Spleen (tissue), 7 donors: ENCODE data around the gene EPHA2.
"Not testable (repeated sequence)": the region's sequence is repeated elsewhere in the genome, so short reads cannot be mapped to it uniquely, and the experiment has no call there.

Experiments
- POLR2AphosphoS5 ChIP-seq, 3 donors: sonication (generic); formaldehyde crosslinking; IDR thresholded peaks; one replicate each; pipeline ENCODE4 v1.5.1; 2017; ENCODE audit warnings: antibody characterized with exemption in 3 of 3
- TF ChIP-seq, protein P1 (sequence below), 11 experiments: fragments of 200-600 bp in 7 of 11; fragments of 450-650 bp in 4 of 11; sonication (generic) in 4 of 11; IDR thresholded peaks in 8 of 11; conservative IDR thresholded peaks in 3 of 11; 1 replicate in 7 of 11; 2 replicates in 4 of 11; pipeline versions ENCODE4 v1.4.0 to v1.8.0; 2016 to 2021; ENCODE audit warnings: antibody characterized with exemption in 11 of 11, inconsistent platforms in 4 of 11, mild to moderate bottlenecking in 1 of 11
- donor health status: DM: no; HTN: no; CAD: no; lungs with moderate emphysema.
- donor health status: DM: no; HTN: no; CAD: no.
- donor health status: DM: no; HTN: no; CAD: no.

DNA sequence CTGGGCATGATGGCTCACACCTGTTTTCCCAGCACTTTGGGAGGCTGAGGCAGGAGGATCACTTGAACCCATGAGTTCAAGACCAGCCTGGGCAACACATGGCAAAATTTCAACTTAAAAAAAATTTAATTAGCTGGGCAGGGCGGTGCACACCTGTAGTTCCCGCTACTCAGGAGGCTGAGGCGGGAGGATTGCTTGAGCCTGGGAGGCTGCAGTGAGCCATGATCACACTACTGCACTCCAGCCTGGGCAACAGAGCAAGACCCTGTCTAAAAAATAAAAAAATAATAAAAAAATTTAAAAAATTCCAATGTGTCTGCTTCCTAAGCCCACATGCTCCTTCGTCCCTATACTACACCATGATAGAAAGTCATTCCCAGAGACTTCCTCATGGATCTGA lies 40.3 kb upstream of the EPHA2 start:
- TF ChIP-seq, protein P1, sequence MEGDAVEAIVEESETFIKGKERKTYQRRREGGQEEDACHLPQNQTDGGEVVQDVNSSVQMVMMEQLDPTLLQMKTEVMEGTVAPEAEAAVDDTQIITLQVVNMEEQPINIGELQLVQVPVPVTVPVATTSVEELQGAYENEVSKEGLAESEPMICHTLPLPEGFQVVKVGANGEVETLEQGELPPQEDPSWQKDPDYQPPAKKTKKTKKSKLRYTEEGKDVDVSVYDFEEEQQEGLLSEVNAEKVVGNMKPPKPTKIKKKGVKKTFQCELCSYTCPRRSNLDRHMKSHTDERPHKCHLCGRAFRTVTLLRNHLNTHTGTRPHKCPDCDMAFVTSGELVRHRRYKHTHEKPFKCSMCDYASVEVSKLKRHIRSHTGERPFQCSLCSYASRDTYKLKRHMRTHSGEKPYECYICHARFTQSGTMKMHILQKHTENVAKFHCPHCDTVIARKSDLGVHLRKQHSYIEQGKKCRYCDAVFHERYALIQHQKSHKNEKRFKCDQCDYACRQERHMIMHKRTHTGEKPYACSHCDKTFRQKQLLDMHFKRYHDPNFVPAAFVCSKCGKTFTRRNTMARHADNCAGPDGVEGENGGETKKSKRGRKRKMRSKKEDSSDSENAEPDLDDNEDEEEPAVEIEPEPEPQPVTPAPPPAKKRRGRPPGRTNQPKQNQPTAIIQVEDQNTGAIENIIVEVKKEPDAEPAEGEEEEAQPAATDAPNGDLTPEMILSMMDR (IDR thresholded peaks at IDR 0.05 in 8 of 11, conservative IDR thresholded peaks at IDR 0.05 in 3 of 11), result not testable (repeated sequence)
- not testable (repeated sequence) for TF ChIP-seq POLR2AphosphoS5 (IDR thresholded peaks at IDR 0.05)
